ENCODE results near the gene COX18.

Gene COX18, protein sequence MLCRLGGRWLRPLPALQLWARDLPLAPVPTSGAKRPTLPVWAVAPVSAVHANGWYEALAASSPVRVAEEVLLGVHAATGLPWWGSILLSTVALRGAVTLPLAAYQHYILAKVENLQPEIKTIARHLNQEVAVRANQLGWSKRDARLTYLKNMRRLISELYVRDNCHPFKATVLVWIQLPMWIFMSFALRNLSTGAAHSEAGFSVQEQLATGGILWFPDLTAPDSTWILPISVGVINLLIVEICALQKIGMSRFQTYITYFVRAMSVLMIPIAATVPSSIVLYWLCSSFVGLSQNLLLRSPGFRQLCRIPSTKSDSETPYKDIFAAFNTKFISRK

DNA sequence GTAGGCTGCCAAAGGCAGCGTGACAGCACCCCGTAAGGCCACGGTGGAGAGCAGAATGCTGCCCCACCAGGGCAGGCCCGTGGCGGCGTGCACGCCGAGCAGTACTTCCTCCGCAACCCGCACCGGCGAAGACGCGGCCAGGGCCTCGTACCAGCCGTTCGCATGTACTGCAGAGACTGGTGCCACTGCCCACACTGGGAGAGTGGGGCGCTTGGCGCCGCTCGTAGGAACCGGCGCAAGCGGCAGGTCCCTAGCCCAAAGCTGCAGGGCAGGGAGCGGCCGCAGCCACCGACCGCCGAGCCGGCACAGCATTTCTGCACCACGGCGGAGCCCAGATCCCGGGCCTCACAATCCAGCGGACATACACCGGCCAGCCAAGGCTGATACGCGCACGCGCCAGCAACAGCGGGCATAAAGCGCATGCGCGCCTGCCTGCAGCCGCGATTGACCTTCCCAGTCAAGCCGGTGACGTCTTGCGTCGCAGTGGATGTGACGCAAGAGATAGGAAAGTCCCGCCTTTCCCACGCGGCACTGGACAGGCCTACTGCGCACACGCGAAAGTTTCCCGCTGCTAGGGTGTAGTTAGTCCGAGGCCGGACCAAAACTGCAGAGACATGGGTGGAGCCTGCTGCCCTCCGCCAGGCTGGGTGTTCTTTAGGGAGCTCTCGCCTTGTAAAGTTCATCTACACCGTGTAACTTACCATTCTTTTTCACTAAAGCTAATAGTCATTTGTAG is at the start of gene COX18:
TSS of gene COX18 (minus strand) at position 379 of the 736 bp plus-strand sequence. CDS start at position 312, 67 bp downstream.
- FAIRE-seq, result peak; percentile 99
- DNase-seq (ENCODE audit: extremely low spot score, insufficient read length, low read depth), result peak; percentile 83

DNA sequence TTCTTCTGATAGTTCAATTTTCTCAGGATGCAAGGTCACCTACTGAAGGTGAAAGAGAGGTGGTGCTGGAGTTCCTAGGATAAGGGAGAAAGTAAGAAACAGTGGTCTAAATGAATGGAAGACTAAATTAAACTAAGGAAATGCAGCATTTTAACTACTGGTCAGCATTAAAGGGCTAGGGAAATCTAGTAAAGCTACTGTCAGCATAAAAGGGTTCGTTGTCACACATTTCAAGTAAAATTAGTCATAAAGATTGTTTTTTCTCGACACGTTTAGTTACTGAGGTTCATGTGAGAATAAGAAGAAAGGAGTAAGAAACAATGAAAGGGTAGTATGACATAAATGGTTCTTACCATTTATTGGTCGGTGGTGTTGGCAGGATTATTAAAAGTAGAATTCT is 40.0 kb upstream of the COX18 start:
- DNase-seq (ENCODE audit: extremely low spot score, insufficient read length, low read depth), result no peak
- FAIRE-seq, result no peak

DNA sequence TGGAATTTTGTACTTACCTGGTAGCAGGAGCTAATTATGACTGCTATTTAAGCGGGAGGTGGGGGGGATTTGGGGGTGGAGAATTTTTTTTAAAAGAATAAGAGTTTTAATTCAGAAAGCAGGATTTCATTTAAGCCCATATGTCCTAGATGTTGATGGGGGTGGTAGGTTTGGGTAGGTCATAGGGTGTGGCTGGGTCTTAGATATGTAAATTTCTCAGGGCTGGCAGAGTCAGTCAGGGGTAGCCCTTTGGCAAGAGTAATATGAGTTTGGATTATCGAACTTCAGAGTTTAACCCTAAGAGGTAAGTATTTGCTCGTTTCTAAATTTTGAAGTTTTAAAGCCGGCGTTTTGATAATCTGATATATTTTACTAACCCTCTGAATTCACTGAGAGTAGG is 35.2 kb upstream of the COX18 start:
- no peak for FAIRE-seq
- DNase-seq (ENCODE audit: extremely low spot score, insufficient read length, low read depth), result no peak

DNA sequence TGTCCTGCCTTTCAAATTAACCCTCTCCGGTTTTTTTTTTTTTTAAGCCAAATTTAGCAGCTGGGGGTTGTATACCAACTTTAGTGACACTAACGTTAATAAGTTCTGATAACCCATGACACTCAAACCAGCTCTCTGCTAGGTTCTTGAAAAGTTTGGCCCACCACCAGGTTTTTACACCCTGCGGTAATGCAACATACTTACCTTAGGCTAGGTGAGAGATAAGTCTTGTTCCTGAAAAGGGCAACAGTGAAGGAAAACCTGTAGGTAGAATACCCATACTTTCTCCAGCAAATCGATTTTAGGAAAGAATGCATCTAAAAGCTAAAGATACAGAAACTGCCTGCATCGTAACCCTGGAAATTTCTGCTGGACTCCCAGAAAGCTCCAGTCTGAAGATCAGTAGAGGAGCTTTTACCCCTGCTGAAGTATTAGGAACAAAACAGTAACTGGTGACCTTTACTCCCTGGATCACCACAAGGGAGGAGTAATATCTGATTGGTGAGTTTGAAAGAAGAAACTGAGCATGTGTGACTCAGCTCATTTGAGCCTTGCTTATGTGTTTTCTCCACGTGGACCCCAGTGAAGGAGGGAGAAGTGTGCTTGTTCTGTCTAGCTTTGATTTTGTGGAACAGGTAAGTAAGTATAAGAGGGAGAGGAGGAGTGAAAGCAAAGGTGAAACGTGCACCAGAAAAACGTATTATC is 34.4 kb upstream of the COX18 start:
- FAIRE-seq, result no peak

DNA sequence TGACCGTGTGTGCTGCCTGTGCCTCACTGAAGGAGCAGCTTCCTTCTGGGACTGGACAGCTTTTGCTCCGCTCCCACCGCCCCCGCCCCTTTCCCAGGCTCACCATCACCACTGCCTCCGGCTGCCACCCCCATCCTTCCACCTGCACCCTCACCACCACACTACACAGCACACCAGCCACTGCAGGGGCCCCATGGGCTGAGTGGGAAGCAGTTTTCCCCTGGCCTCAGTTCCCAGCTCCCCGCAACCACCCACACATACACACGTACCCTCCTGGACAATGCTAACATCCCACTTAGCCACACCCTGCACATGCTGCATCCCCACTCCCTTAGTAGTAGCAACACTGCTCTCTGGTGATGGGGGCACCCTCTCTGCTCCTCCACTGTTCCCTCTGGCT is 29.6 kb upstream of the COX18 start:
- DNase-seq (ENCODE audit: extremely low spot score, insufficient read length, low read depth), result no peak
- FAIRE-seq, result no peak

More for the DNA sequence above, 34.4 kb upstream of the COX18 start:
- no peak for DNase-seq (ENCODE audit: extremely low spot score, insufficient read length, low read depth)

DNA sequence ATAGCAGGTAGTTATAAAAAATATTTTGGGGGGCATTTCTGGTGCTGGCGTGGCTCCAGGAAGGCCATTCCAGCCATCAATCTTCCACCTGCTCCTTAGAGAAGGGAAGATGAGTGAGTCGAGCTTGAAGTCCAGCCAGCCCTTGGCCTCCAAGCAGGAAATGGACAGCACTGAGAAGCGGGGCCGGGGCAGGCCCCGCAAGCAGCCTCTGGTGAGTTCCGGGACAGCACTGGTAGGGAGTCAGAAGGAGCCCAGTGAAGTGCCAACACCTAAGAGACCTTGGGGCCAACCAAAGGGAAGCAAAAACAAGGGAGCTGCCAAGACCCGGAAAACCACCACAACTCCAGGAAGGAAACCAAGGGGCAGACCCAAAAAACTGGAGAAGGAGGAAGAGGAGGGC is 29.2 kb upstream of the COX18 start:
- FAIRE-seq, result no peak
- DNase-seq (ENCODE audit: extremely low spot score, insufficient read length, low read depth), result no peak

DNA sequence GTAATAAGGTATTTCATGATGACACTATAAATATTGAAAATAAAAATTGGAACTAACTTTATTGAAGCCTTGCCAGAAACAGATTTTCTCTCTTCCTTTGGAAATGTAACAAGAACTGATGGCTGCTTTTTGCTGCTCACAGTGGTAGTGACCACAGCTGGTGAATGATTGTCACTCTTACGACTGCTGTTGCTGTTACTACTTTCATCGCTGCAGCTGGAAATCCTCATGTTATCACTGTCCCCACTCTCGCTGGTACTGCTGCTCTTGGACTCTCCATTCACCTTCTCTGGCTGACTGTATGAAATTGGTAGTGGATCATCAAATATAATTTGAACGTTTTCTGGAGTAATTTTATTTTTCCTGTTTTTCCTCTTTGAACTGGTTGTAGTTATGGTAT is 28.5 kb upstream of the COX18 start:
- DNase-seq (ENCODE audit: extremely low spot score, insufficient read length, low read depth) (no peak), FAIRE-seq (no peak)

DNA sequence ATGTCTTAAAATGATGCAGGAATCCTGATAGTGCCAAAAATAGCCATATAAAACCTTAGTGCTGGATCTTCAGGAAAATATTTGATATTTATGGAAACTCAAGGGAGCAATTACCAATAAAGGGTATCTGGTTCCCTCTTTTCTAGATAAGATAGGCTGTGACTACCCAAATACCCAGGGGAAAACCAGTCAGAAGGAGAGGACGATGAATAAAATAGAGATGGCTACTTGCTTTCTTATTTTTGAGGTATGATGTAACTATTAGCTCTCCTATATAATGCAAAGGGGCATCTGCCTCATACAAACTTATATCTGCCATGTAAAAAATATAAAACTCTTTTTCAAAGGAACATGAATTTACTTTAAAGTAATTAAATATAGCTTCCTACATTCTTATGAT is 23.4 kb upstream of the COX18 start:
- no peak for DNase-seq (ENCODE audit: extremely low spot score, insufficient read length, low read depth)
- FAIRE-seq, result no peak

DNA sequence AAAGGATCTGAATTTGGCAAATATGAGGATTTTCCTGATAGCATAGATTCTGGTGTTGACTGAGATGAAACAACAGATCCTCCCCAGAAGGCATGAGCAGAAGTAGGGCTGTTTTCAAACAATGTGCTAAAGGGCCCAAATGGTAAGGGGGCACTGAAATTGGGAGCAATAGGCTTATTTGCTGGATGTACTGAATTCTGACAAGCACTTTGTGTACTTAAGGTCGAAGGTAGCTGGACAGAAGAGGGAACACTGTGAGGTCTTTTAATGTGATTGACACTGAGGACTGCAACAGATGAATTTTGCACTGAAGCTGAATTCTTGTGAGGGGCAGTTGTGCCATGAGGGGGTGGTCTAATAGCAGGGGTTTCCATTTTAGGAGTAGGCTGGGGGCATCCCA is 21.2 kb upstream of the COX18 start:
- FAIRE-seq (no peak), DNase-seq (ENCODE audit: extremely low spot score, insufficient read length, low read depth) (no peak)

DNA sequence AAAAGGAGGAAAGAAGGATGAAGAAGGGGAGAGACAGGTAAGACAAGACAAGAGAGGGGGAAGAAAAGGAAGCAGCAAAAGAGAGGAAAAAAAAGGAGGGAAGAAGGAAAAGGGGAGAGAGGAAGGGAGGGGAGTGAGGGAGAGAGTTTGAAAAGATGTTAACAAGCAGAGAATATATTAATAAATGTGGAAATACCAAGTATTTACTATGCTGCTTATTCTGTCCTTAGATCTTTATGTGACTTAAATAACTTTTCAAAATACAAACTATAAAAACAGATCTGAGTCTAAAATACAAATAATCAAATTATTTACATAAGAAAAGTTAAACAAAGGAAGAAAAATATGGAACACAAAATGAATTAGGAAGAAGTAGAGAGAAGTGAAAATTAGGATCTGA is 18.4 kb upstream of the COX18 start:
- DNase-seq (ENCODE audit: extremely low spot score, insufficient read length, low read depth) (no peak), FAIRE-seq (no peak)

DNA sequence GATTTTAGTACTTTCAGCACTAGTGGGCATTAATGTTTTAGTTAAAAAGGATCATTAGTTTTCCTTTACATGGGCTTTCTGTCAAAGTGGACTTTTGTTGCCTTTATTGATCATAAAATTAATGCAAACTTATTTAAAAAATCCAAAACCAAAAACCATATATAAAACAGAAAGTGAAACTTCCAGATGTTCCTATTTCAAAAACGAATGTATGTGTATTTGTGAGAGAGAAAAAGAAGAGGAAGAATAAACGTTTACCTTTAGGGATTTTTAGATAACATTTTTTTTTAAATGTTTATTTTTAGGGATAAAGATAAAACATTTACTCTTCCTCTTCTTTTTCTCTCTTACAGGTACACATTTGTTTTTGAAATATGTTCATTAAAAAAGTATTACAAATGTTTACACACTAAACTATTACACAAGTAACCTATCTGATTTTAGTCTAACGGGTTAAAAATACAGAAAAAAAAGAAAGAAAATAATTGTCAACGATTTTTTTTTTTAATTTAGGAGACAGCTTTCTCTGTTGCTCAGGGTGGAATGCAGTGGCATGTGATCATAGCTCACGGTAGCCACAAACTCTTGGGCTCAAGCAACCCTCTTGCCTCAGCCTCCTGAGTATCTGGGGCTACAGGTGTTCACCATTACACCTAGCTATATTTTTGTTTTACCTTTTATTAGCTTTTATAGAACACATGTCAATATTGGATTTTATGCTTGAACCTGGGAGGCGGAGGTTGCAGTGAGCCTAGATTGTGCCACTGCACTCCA is 16.8 kb upstream of the COX18 start:
- FAIRE-seq, result peak; percentile 45

DNA sequence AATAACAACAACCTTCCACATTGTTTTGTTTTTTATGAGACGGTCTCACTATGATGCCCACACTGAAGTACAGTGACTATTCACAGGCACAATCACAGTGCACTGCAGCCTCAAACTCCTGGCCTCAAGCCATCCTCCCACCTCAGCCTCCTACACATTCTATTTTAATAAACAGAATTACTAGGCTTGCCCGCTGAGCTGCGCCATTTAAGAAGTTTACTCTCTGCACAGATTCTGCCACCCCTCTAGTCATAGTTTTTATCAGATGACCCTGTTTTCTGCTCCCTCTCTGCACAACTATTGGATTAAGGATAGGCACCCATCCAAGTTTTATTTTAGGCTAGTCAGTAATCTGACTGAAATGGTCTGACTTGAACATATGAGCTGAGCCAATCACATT is 11.3 kb upstream of the COX18 start:
- FAIRE-seq, result no peak
- no peak for DNase-seq (ENCODE audit: extremely low spot score, insufficient read length, low read depth)

More for the DNA sequence above, 16.8 kb upstream of the COX18 start:
- no peak for DNase-seq (ENCODE audit: extremely low spot score, insufficient read length, low read depth)

DNA sequence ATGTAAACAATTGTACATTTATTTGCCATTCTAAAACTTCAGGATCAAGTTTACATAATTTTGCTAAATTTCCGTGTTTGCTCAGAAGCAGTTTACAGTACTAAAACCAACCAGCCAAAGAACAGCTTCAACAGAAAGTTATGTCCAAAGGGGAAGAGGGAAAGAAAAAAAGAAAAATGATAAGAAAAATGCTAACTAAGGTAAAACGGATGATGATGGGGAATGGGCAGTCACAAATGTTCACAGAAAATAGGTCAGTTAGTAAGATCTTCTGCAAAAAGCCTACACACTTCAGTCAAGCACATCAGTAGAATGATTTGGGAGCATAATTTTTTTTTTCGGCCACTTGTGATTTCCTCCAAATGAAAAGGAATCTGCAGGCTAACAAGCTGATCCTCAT is 6.3 kb upstream of the COX18 start:
- no peak for DNase-seq (ENCODE audit: extremely low spot score, insufficient read length, low read depth)
- FAIRE-seq, result peak; percentile 18

DNA sequence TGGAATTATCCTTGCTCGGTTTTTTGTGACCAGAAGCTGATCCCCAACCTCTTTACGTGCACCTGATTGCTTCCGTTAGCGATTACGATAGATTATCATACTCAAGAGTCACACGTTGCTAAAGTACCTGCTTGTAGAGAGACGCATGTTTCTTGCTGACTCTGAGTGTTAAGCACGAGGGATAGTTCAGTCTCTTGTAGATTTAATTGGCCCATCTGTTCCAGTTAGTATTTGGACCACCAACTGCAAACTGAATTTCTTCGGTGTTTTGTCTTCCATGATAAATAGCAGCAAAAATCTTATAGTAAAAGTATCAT is 516 bp upstream of the COX18 start:
- FAIRE-seq (no peak), DNase-seq (ENCODE audit: extremely low spot score, insufficient read length, low read depth) (no peak)

DNA sequence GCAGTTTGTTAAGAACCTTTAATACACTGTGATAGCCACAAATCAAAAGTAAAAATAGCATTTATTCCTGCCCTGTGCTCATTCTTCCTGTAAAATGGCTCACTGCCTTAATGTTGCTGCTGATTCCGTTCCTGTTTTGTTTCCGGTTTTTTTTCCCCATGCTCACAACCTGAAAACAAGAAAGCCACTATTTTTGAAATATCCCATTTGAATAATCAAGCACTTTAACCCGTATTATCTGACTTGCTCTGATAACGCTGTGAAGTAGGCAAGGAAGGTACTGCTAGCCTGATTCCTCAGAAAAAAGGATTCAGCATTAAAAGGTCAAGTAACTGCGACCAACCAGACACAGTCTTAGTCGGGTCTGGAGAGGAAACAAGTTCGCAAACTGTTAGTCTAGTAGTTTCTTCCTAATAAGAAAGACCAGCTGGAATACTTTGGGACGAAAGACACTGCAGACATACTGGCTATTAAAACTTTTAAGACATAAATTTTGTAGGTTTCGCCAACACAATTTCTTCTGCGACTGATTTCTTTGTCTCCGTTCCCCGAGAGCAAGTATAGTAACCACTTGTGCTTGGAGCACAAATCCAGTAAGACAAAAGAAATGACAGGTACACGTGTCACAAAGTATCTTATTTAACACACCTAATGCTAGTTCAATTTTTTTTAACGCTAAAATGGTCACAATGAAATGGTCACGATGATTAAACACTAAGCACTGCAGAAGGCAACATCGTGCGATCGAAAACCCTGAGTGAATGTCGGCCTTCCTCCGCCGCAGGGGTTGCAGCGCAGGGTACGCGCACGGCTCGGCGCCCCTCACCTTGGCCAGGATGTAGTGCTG is 802 bp downstream of the COX18 start:
- FAIRE-seq, result peak; percentile 66

DNA sequence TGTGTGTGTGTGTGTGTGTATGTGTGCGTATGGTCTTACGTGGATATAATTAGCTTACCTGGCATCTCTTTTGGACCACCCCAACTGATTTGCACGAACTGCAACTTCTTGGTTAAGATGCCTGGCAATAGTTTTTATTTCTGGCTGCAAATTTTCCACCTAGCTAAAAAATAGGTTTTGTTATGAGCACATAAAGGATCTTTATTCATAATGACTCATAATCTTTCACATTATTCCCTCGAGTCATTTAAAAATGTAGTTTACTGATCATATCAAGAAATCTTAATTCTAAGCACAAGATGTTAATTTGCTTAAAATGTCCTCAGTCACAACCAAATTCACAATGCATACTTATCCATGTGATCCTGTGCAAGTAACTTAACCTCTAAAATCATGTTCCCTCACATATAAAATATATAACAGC is 1.5 kb downstream of the COX18 start:
- FAIRE-seq (no peak), DNase-seq (ENCODE audit: extremely low spot score, insufficient read length, low read depth) (no peak)

More for the DNA sequence above, 802 bp downstream of the COX18 start:
- DNase-seq (ENCODE audit: extremely low spot score, insufficient read length, low read depth), result no peak

DNA sequence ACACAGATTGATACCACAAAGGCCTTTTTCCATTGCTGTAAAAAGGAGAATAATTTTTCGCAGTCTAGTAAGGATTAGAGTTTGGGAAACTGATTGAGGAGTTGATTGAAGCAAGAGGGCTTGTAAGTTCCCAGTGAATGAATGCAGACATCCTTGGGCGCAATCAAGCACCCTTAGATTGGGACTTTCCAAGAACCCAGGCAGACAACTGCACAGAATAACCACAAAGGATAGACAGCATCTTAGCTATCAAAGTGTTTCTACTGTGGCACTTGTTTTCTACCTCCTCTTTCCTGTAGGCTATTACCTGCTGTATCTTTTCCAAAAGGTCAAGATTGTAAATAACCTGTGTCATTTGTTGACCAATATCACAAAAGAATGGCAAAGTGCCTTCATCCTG is 2.6 kb downstream of the COX18 start:
- FAIRE-seq (no peak), DNase-seq (ENCODE audit: extremely low spot score, insufficient read length, low read depth) (no peak)

DNA sequence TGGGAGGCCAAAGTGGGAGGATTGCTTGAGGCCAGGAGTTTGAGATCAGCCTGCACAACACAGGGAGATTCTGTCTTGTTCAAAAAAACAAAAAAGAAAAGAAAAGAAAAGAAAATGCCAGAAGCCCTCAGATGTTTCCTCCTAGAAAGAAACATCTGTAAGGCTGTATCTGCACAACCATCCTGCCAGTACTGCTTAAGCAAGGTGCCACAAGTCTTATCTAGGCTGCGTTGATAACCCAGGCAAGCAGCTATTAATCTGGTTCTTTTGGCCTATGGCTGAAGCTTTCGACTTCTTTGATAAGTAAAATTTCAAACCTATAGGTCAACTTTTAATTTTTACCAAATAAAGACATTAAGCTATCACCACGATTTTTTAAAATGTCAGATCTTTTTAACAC is 3.1 kb downstream of the COX18 start:
- FAIRE-seq, result no peak
- no peak for DNase-seq (ENCODE audit: extremely low spot score, insufficient read length, low read depth)

DNA sequence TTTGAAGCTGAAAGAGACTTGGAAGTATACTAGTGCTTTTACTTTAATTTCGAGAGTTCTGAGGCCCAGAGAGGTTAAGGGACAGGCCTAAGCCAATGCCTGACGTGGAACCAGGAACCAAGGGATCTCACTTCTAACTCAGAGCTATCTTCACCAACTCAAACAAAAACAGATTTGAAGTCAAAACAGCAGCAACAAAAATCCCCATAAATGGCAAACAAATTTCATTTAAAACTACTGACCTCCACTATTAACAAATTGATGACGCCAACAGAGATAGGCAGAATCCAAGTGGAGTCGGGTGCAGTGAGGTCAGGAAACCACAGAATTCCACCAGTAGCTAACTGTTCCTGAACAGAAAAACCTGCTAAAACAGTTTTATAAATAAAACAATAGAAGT is 5.0 kb downstream of the COX18 start:
- FAIRE-seq (no peak), DNase-seq (ENCODE audit: extremely low spot score, insufficient read length, low read depth) (no peak)
